ENCODE data around the gene AKR1C2.
"Not testable (repeated sequence)": the region's sequence is repeated elsewhere in the genome, so short reads cannot be mapped to it uniquely, and the experiment has no call there.

The AKR1C2 gene

DNA sequence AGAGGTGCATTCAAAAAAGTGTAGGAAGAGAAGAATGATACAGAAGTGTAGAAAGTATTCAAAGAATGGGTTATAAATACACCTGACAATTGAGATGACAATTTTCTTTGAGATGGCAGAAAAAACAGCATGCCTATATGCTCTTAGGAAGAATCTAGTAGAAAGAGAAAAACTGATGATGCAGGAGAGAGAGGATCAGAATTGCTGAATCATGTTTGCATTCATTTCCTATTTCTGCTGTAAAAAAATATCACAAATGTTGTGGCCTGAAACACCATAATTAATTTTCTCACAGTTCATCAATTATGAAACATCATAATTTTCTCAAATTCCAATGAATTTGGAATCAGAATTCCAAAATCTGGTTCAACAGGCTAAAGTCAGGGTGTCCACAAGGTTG is 50.3 kb downstream of the AKR1C2 start:
- no peak for FAIRE-seq

DNA sequence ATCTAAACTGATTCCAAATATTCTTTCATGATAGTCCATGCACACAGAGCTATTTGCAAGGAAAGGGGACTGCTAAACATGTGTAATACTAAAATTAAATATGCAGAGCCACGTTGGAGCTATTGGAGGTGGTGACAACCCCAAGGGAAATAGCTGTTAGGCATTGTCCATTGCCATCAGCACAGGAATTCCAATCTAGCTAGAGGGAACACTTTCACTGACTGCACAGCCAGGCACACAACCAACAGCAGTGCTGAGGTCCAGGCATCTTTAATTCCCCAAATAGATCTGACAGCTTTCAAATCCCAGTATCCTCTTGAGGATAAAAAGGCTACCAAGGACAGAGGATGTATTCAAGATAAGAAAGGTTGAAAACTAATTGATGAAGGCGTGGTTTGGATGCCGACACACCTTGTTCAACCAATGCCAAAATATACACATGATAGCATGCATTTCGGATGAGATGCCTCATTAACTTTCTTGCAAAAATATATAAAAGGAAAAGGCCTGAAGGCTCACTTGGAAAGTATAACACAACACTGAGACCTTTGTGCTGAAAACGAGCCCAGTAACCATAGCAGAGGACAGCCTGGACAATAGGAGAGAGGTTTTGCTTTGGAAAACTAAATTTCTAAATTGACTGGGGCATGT is 52.0 kb downstream of the AKR1C2 start:
- not testable (repeated sequence) for FAIRE-seq

DNA sequence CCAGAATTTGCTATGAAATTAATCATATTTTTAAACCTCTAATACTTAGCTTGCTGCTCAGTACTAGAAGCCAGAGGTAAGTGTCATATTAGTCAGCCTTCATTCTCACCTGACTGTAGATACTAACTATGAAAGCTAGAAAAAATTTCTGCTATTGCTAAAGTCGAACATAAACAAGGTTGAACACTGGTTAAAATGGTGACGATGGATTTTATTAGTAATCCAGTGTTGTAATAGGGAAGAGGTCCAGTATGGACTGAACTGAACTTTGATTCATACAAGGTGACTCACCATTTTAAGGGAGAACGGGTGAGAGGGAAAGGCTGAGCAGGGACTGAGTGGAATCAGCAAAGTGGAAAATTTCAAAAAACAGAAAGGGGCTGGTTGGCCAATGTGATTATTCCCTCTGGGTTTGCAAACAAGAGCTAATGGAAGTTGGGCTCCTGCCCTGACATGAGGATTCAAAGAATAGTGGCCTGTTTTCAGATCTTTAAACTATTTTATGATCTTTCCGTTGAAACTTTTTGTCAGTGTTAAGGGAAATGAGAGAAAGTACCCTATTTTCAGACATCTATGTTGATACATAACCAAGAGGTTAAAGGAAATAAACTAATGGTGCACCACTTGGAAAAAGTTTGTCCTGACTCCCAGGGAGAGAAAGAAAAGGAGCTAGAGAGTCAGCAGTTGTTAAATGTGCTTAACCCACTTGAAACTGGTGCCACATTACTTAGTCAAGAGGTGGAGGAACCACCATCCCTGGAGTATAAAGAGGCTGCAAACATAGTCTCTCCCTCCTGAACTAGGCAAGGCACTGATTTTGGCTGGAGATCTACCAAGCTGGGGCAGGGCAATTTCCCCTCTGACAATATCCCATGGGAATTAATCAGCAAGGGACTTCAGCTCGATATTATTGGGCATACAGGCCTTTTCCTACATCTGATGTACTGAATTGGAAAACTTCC is 55.7 kb downstream of the AKR1C2 start:
- FAIRE-seq, result peak; percentile 30

DNA sequence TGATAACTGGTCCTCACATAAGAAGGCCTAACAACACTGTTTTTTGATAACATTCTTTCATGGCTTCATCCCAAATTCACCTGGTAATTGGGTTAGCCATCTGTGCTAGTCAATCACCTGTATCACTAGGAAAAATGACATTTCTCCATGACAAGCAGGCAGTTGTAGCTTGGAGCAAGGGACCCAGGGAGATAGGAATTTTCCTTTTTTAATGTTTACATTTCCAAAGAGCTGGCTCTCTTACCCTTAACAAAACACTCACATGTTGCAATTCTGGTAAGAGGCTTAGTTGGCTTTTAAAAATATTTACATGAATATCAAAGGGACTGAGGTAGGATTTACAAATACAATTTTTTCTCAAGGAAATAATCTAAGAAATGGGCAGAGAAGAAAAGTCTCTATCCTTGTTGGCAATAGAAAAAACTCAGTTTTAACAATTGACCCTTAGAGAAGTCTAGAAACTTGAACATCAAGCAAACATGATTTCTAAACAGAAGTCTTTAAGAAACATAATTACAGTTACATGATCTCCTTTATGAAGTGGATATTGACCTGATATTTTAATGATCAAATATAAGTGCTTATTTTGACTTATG is 56.5 kb downstream of the AKR1C2 start:
- FAIRE-seq, result peak; percentile 13

DNA sequence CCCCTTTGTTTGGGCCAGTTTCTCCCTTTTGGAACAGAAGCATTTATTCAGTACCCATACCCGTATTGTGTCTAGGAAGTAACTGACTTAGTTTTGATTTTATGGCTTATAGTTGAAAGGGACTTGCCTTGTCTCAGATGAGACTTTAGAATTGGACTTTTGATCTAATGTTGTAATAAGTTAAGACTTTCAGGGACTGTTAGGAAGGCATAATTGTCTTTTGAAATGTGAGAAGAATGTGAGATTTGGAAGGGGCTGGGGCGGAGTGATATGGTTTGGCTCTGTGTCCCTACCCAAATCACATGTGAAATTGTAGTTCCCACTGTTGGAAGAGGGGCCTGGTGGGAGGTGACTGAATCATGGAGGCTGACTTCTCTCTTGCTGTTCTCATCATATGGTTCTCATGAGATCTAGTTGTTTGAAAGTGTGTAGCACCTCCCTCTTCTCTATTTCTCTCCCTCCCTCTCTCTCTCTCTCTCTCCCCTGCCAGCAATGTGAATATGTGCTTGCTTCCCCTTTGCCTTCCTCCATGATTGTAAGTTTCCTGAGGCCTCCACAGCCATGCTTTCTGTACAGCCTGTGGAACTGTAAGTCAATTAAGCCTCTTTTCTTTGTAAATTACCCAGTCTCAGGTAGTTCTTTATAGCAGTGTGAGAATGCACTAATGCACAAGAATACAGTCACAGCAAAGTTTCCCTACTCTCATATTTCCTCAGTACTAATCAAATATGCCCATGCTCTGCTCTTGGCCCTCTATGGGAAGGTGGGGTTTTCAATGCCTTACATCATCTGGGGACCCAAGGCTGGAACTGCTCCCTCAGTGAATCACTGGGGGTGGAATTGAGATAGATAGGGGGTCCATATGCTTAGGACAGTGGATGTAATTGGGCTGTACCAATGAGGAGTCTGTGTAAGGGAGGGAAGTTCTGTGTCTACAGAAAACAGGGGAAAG is 57.6 kb downstream of the AKR1C2 start:
- FAIRE-seq, result no peak

DNA sequence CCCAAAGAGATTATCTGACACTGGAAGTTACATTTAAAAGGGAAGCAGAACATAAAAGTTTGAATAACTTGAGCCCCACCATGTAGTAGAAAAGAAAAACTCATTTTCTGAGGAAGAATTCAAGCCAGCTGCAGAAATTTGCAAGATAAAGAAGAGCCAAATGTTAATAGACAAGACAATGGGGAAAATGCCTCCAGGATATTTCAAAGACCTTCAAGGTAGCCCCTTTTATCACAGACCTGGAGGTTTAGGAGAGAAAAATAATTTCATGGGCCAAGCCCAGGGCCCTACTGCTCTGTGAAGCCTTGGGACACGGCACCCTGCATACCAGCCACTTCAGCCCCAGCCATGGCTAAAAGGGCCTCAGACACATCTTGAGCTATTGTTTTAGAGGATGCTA is 58.8 kb downstream of the AKR1C2 start:
- FAIRE-seq, result no peak

DNA sequence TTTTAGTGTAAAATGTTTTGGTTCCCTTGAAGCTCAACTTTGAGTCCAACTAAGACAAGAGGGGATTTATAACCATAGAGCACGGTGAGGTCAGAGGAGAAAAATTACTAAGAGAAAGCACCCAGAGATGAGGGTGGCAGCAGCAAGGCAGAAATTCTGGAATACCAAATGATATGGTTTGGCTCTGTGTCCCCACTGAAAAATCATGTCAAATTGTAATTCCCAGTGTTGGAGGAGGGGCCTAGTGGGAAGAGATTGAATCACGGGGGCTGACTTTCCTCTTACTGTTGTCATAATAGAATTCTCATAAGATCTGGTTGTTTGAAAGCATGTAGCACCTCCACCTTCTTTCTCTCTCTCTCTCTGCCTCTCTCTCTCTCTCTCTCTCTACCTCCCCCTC is 59.8 kb downstream of the AKR1C2 start:
- FAIRE-seq, result no peak

DNA sequence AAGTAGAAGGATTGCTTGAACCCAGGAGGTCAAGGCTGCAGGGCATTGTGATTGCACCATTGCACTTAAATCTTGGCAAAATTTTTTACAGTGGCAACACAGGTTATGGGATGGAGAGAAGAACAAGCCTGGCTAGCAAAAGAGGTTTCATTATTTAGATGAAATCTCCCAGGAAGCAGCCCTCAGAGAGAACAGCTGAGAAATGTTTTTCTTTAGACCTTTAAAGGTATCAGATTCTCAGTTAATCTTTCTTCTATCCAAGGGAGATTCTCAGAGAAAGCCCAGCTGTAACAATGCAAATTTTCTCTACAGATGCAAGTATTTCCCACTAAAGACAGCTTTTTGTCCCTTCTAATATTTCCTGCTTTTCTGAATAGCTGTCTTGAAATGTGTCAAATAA is 60.2 kb downstream of the AKR1C2 start:
- not testable (repeated sequence) for FAIRE-seq

DNA sequence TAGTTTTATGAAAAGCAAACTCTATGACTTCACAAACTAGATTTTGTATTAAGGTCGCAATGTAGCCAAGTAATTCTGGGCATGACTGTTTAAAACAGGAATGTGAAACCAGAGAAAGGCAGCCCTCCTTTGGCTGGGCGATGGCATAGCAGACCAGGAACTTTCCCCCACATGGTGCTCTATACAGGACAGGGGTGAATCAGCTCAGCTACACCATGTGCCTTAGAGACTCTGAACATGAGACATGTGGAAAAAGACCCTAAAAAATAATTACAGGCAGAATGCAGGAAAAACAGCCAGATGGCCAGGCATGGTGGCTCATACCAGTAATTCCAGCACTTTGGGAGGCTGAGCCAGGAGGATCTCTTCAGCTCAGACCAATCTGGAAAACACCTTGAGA is 60.7 kb downstream of the AKR1C2 start:
- FAIRE-seq, result not testable (repeated sequence)

DNA sequence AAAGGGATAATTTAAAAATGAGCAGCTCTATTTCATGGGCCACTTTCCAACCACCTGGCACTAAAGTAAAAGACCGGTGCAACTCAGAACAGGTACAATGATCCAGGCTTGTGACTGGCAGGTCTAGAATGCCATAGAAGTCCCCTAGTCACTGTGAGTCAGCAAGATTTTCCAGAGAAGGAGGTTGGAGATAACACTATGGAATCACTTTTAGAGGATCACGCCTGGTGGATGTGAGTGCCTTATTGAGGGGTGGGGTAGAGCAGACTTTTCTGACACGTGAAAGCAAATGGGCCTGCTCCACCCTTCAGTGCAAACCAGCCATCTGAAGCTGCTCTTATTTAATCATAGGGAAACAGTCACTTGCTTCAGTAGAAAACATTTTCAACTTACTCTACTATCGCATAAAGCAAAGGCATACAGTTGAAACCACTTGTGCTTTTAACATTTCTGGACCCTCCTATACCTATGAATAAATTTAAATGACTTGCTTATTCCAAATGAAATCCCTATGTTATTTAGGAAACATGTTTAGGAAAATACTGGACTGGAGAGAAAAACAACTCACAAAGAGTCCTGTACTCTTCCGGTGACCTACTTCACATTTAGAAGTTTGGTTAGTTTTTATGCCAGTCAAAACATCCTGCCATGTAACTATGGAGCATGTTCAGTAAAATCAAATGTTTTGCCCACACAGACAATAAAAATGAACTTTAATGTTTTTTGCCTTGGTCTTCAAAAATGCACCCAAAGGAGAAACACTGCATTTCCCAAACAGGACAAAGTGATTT is 61.9 kb downstream of the AKR1C2 start:
- FAIRE-seq, result no peak

DNA sequence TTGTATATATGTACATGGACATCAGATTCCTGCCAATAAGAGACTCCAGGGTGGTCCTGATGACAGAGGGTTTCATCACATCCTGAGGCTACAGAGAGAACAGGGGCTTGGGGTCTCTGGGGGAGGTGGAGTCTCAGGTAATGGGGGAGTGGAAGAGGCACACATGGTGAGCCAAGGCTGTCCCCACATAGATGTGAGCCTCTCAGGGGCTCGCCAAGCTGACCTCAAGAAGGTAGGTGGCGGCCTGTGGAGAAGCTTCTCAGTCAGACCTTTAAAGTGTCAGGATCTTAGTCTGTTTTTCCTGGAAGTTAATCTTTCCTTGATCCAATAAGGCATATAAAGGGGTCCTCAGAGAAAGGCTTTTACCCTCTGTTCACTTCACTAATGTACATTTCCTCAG is 62.7 kb downstream of the AKR1C2 start:
- not testable (repeated sequence) for FAIRE-seq

DNA sequence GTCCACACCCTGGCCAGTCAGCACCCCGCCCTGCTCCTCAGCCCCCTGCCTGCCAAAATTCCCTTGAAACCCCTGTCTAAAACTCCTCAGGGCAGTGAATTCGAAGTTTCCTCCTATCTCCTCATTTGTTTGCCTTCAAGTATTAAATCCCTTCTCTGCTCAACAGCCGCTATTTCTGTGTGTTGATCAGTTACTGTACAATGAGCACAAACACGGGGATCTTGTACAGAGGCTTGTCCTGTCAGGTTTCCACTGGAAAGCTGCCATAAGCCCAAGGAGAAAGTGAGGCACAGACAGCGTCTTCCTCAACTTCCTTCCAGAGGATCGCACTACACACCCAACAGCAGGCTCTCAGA is 63.6 kb downstream of the AKR1C2 start:
- not testable (repeated sequence) for FAIRE-seq

DNA sequence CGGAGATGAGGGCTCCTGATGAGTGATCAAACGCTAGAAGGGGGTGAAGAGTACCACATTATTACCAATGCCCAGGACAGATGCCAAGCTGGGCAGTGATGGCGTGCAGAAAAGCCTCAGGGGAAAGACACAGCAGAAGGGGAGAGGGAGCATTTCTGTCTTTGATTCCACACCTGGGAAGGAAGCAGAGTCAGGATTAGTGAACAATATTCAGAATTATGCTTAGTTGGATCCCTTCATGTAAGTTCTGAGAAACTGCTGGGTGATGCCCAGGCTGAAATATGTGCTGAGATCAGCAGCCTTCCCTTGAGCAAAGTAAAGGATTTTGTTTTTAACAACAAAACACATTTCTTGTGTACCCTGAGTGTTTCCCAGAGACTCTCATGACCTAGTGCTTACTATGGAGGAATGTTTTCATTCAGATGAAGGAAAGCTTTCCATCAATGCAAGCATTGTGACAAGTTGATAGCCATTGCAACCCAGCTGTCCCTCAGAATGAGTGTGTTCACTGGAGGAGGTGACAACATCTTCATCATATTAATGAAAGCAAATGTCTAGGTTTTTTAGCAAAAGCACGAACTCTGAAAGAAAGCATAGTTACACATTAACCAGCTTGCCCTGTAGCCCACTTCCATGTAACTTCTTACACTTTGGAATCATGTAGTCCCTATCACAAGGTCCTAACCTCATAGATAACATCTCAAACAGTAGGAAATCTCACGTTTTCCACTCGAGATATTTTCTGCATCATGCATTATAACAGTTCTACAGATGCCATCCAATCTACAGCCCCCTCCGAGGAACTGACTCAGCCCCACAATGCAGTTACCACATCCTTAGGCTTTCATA is 64.2 kb downstream of the AKR1C2 start:
- no peak for FAIRE-seq
